Measurements from ENCODE around the gene PTPRCAP. TPM values are rescaled to one million over a fixed set of nuclear protein-coding genes. Genes with fewer than 3 reads are reported as not detected.

PTPRCAP gene
- polyA plus RNA-seq, 1 donor: 6.8 TPM

GRCh38 chr11:67452141-67452952 is 14.9 kb upstream of the PTPRCAP start, which contains the start of gene GPR152:
TSS of gene GPR152 (minus strand) at chr11:67452729. CDS start at chr11:67452724, 5 bp downstream.
- Histone ChIP-seq H3K36me3 (ENCODE audit: control insufficient read depth, insufficient read depth, low read length) (no peaks in the 10 kb centered on the region), H3K4me1 (ENCODE audit: control insufficient read depth, insufficient read depth, low read length) (peaks cover 7% of the 10 kb centered on the region), H3K27ac (ENCODE audit: low read length) (no peak within 1 kb of the TSS), H3K4me3 (ENCODE audit: low read length) (no peak within 1 kb of the TSS), H3K27me3 (ENCODE audit: control insufficient read depth, insufficient read depth, low read length) (no peaks in the 10 kb centered on the region), H3K9me3 (ENCODE audit: control insufficient read depth, low read depth, low read length) (no peaks in the 10 kb centered on the region)
- no peak for DNase-seq
- WGBS (ENCODE audit: insufficient coverage, low lambda C conversion rate): no CpG with 5 or more reads among the region's 33 CpGs

DNA sequence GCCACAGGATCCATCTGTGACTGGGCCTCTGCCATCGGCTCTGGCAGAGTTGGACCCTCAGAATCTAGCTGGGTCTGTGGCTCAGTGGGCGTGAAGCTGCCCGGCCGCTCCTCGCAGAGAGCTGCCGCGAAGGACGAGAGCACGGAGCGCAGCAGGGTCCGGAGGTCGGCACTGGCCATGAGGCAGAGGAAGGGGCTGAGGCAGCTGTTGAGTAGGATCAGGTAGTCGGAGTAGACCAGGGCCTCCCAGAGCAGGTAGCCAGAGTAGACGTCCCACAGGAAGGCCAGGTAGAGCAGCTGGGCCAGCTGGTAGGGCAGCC is 14.1 kb upstream of the PTPRCAP start:
- H3K9me3 ChIP-seq (ENCODE audit: control insufficient read depth, low read depth, low read length): no peaks in the 10 kb centered on the region
- H3K27ac ChIP-seq (ENCODE audit: low read length): no peak overlapping the region
- no peaks in the 10 kb centered on the region for H3K36me3 ChIP-seq (ENCODE audit: control insufficient read depth, insufficient read depth, low read length)
- WGBS (ENCODE audit: insufficient coverage, low lambda C conversion rate): no CpG with 5 or more reads among the region's 14 CpGs
- H3K27me3 ChIP-seq (ENCODE audit: control insufficient read depth, insufficient read depth, low read length): no peaks in the 10 kb centered on the region
- DNase-seq: no peak
- H3K4me1 ChIP-seq (ENCODE audit: control insufficient read depth, insufficient read depth, low read length): peaks cover 7% of the 10 kb centered on the region
- no peak overlapping the region for H3K4me3 ChIP-seq (ENCODE audit: low read length)

DNA sequence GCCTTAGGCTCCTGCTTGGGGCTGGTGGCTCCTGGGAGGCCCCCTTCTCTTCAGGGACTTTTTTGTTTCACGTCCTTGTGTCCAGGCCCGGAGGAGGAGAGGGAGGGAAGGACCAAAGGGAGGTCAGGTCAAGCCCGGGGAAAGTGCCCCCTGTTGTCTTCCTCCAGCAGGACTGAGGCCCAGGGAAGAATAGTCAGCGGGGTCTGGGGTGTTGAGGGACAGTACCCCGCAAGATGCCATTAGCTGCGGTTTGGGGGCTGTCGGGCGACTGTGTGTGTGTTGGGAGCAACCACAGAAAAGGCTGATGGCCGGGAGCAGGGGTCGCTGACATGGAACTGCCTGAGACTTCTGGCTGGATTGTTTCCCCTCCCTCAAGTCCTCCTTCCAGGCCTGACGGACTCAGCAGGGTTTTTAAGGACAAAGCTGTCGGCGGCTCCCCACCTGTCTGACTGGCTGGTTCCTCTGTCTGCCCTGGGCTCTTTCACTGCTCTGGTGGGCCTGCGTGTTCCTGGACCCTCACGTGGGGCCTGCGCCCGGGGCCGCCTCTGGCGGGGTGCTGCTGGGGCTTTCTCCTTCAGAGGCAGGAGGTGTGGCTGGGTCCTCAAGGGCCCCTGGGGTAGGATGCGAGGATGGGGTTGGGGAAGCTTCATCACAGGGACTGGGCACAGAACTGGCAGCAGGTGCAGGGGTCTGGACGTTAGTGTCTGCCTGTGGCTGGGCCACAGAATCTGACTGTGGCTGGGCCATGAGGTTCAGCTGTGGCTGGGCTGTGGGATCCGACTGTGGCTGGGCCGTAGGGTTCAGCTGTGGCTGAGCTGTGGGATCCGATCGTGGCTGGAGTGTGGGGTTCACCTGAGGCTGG is 13.5 kb upstream of the PTPRCAP start:
- H3K27me3 ChIP-seq (ENCODE audit: control insufficient read depth, insufficient read depth, low read length): no peaks in the 10 kb centered on the region
- peaks cover 7% of the 10 kb centered on the region for H3K4me1 ChIP-seq (ENCODE audit: control insufficient read depth, insufficient read depth, low read length)
- WGBS (ENCODE audit: insufficient coverage, low lambda C conversion rate): no CpG with 5 or more reads among the region's 25 CpGs
- no peak overlapping the region for H3K27ac ChIP-seq (ENCODE audit: low read length)
- no peaks in the 10 kb centered on the region for H3K36me3 ChIP-seq (ENCODE audit: control insufficient read depth, insufficient read depth, low read length)
- H3K9me3 ChIP-seq (ENCODE audit: control insufficient read depth, low read depth, low read length): no peaks in the 10 kb centered on the region
- no peak overlapping the region for H3K4me3 ChIP-seq (ENCODE audit: low read length)
- no peak for DNase-seq

GRCh38 chr11:67449116-67449844 is 11.8 kb upstream of the PTPRCAP start:
- WGBS (ENCODE audit: insufficient coverage, low lambda C conversion rate): 53% methylated on average over 3 of the region's 9 CpGs
- Histone ChIP-seq H3K36me3 (ENCODE audit: control insufficient read depth, insufficient read depth, low read length) (no peaks in the 10 kb centered on the region), H3K4me1 (ENCODE audit: control insufficient read depth, insufficient read depth, low read length) (peaks cover 14% of the 10 kb centered on the region), H3K9me3 (ENCODE audit: control insufficient read depth, low read depth, low read length) (no peaks in the 10 kb centered on the region), H3K4me3 (ENCODE audit: low read length) (no peak overlapping the region), H3K27ac (ENCODE audit: low read length) (no peak overlapping the region), H3K27me3 (ENCODE audit: control insufficient read depth, insufficient read depth, low read length) (no peaks in the 10 kb centered on the region)
- DNase-seq: peak in 1 of 2 donors; percentile 57

DNA sequence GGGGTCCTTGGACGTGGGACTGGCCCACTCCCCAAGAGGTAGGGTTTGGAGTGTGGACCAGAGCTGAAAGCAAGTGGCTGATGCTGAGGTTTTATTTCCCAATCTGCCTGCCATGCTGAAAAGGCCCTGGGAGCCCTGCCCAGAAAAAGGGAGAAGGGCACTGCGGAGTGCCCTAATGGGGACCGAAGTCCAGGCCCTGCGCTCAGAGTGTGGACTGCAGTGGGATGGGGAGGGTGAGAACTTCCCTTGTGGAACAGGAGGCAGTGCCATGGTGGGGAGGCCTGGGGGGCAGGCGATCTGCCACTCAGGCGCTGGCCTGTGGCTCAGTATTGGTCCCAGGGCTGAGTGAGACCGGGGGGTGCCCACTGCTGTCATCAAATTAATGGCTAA is 10.7 kb upstream of the PTPRCAP start:
- H3K36me3 ChIP-seq (ENCODE audit: control insufficient read depth, insufficient read depth, low read length): no peaks in the 10 kb centered on the region
- H3K4me1 ChIP-seq (ENCODE audit: control insufficient read depth, insufficient read depth, low read length): peaks cover 17% of the 10 kb centered on the region
- H3K4me3 ChIP-seq (ENCODE audit: low read length): no peak overlapping the region
- no peak for DNase-seq
- no peak overlapping the region for H3K27ac ChIP-seq (ENCODE audit: low read length)
- 80% methylated on average over 1 of the region's 7 CpGs for WGBS (ENCODE audit: insufficient coverage, low lambda C conversion rate)
- no peaks in the 10 kb centered on the region for H3K27me3 ChIP-seq (ENCODE audit: control insufficient read depth, insufficient read depth, low read length)
- H3K9me3 ChIP-seq (ENCODE audit: control insufficient read depth, low read depth, low read length): no peaks in the 10 kb centered on the region

DNA sequence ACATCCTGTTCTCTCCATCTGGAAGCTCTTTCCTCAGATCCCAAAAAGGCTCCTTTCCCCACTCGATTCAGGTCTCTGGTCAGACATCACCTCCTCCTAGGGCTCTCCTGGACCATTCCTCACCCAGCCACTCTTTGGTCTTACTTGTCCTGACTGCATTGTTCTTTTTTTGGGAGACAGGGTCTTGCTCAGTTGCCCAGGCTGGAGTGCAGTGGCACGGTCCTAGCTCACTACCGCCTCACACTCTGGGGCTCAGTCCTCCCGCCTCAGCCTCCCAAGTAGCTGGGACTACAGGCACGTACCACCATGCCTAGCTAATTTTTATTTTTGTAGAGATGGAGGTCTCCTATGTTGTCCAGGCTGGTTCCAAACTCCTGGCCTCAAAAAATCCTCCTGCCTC is 8.0 kb upstream of the PTPRCAP start:
- WGBS (ENCODE audit: insufficient coverage, low lambda C conversion rate): no CpG with 5 or more reads among the region's 5 CpGs
- H3K27ac ChIP-seq (ENCODE audit: low read length): no peak overlapping the region
- H3K27me3 ChIP-seq (ENCODE audit: control insufficient read depth, insufficient read depth, low read length): no peaks in the 10 kb centered on the region
- H3K4me1 ChIP-seq (ENCODE audit: control insufficient read depth, insufficient read depth, low read length): peaks cover 28% of the 10 kb centered on the region
- H3K4me3 ChIP-seq (ENCODE audit: low read length): no peak overlapping the region
- H3K36me3 ChIP-seq (ENCODE audit: control insufficient read depth, insufficient read depth, low read length): peaks cover 17% of the 10 kb centered on the region
- DNase-seq: no peak
- H3K9me3 ChIP-seq (ENCODE audit: control insufficient read depth, low read depth, low read length): no peaks in the 10 kb centered on the region

- Histone ChIP-seq H3K36me3 (ENCODE audit: control insufficient read depth, insufficient read depth, low read length) (peaks cover 44% of the 10 kb centered on the region), H3K4me1 (ENCODE audit: control insufficient read depth, insufficient read depth, low read length) (peaks cover 23% of the 10 kb centered on the region), H3K9me3 (ENCODE audit: control insufficient read depth, low read depth, low read length) (no peaks in the 10 kb centered on the region), H3K27ac (ENCODE audit: low read length) (peak overlapping the region; percentile 69), H3K4me3 (ENCODE audit: low read length) (peak overlapping the region; percentile 74), H3K27me3 (ENCODE audit: control insufficient read depth, insufficient read depth, low read length) (no peaks in the 10 kb centered on the region)
- WGBS (ENCODE audit: insufficient coverage, low lambda C conversion rate): no CpG with 5 or more reads among the region's 45 CpGs
- peak in 1 of 2 donors; percentile 15 for DNase-seq
Observed at GRCh38 chr11:67442504-67443404, 5.3 kb upstream of the PTPRCAP start.

- no peaks in the 10 kb centered on the region for H3K9me3 ChIP-seq (ENCODE audit: control insufficient read depth, low read depth, low read length)
- WGBS (ENCODE audit: insufficient coverage, low lambda C conversion rate): no CpG with 5 or more reads among the region's 28 CpGs
- peaks cover 23% of the 10 kb centered on the region for H3K4me1 ChIP-seq (ENCODE audit: control insufficient read depth, insufficient read depth, low read length)
- no peak for DNase-seq
- H3K27ac ChIP-seq (ENCODE audit: low read length): no peak overlapping the region
- no peak overlapping the region for H3K4me3 ChIP-seq (ENCODE audit: low read length)
- peaks cover 50% of the 10 kb centered on the region for H3K36me3 ChIP-seq (ENCODE audit: control insufficient read depth, insufficient read depth, low read length)
- no peaks in the 10 kb centered on the region for H3K27me3 ChIP-seq (ENCODE audit: control insufficient read depth, insufficient read depth, low read length)
Observed at GRCh38 chr11:67441731-67442351, 4.4 kb upstream of the PTPRCAP start.

GRCh38 chr11:67441098-67441563 is 3.6 kb upstream of the PTPRCAP start:
- WGBS (ENCODE audit: insufficient coverage, low lambda C conversion rate): no CpG with 5 or more reads among the region's 21 CpGs
- no peak overlapping the region for H3K27ac ChIP-seq (ENCODE audit: low read length)

More at GRCh38 chr11:67441098-67441563, 3.6 kb upstream of the PTPRCAP start:
- H3K4me1 ChIP-seq (ENCODE audit: control insufficient read depth, insufficient read depth, low read length): peaks cover 23% of the 10 kb centered on the region
- no peaks in the 10 kb centered on the region for H3K27me3 ChIP-seq (ENCODE audit: control insufficient read depth, insufficient read depth, low read length)
- peaks cover 50% of the 10 kb centered on the region for H3K36me3 ChIP-seq (ENCODE audit: control insufficient read depth, insufficient read depth, low read length)
- H3K9me3 ChIP-seq (ENCODE audit: control insufficient read depth, low read depth, low read length): no peaks in the 10 kb centered on the region
- H3K4me3 ChIP-seq (ENCODE audit: low read length): no peak overlapping the region
- DNase-seq: no peak

Data from large intestine (tissue), 3 donors.